B cell (primary cell): ENCODE results near the gene CATSPERZ. TPM values are rescaled to one million over a fixed set of nuclear protein-coding genes. Genes with fewer than 3 reads are reported as not detected.

ENCODE experiments used
- ATAC-seq: fragments of 200-7000 bp; cut with Tn5 transposase; one replicate; pipeline ENCODE4 v1.10.0; 2021; ENCODE audit warnings: low read depth, mild to moderate bottlenecking, moderate number of reproducible peaks, moderate library complexity
- CTCF ChIA-PET: fragments of 350-600 bp; sonication (Branson Sonifier 250); formaldehyde crosslinking; loops from one replicate; lab custom pipeline; 2021; ENCODE audit warnings: antibody characterized with exemption, inconsistent platforms; lab: Charles Lee
- POLR2A ChIA-PET: fragments of 350-600 bp; sonication (Branson Sonifier 250); formaldehyde crosslinking; loops from one replicate; lab custom pipeline; 2021; ENCODE audit warnings: antibody characterized with exemption; lab: Charles Lee
- DNase-seq: peaks from one replicate; pipeline ENCODE4 v3.0.0; 2013
- H2AFZ ChIP-seq: 2 replicates; pipeline ENCODE4 v1.6.1; 2012; ENCODE audit warnings: mild to moderate bottlenecking, low read depth, low read length; ENCODE audit not compliant: insufficient read depth, poor library complexity, severe bottlenecking
- H3K27ac ChIP-seq, 2 donors: 1 replicate in 1 of 2; 2 replicates in 1 of 2; pipeline ENCODE4 v1.5.1; 2012 to 2013; ENCODE audit warnings: low read length in 2 of 2, mild to moderate bottlenecking in 2 of 2, moderate library complexity in 1 of 2
- H3K27me3 ChIP-seq, 4 experiments: fragments of 200-600 bp in 1 of 4; sonication (generic) in 1 of 4; replicated peaks in 1 of 4; 1 replicate in 2 of 4; 2 replicates in 2 of 4; pipeline versions ENCODE4 v1.6.1 to v1.7.0; 2013 to 2016; ENCODE audit warnings: low read length in 3 of 4, mild to moderate bottlenecking in 2 of 4, mixed read lengths in 1 of 4, moderate library complexity in 1 of 4; ENCODE audit not compliant: insufficient read depth in 4 of 4, control insufficient read depth in 3 of 4; ENCODE audit errors: control extremely low read depth in 1 of 4
- H3K36me3 ChIP-seq, 2 experiments: replicated peaks in 1 of 2; 1 replicate in 1 of 2; 2 replicates in 1 of 2; pipeline versions ENCODE4 v1.6.1 to v1.7.1; 2013; ENCODE audit warnings: low read length in 1 of 2; ENCODE audit not compliant: insufficient read depth in 2 of 2, control insufficient read depth in 1 of 2; ENCODE audit errors: control extremely low read depth in 1 of 2, extremely low read depth in 1 of 2
- H3K4me1 ChIP-seq, 2 donors: fragments of 200-600 bp in 1 of 2; sonication (generic) in 1 of 2; 1 replicate in 1 of 2; 2 replicates in 1 of 2; pipeline versions ENCODE4 v1.5.1 to v1.6.1; 2013 to 2017; ENCODE audit warnings: low read length in 2 of 2; ENCODE audit not compliant: control insufficient read depth in 2 of 2, insufficient read depth in 2 of 2
- H3K4me2 ChIP-seq: replicated peaks from 2 replicates; pipeline ENCODE3; 2012; ENCODE audit warnings: mild to moderate bottlenecking, low read depth, low read length; ENCODE audit not compliant: poor library complexity, severe bottlenecking
- H3K4me3 ChIP-seq, 5 experiments: fragments of 200-600 bp in 1 of 5; sonication (generic) in 1 of 5; 1 replicate in 3 of 5; 2 replicates in 2 of 5; pipeline versions ENCODE4 v1.5.1 to v1.7.0; 2011 to 2016; ENCODE audit warnings: low read length in 4 of 5, mild to moderate bottlenecking in 4 of 5, low read depth in 2 of 5, control low read depth in 1 of 5, moderate library complexity in 1 of 5; ENCODE audit not compliant: insufficient read depth in 1 of 5; ENCODE audit errors: control extremely low read depth in 1 of 5, extremely low read depth in 1 of 5
- H3K79me2 ChIP-seq: fragments of 200-600 bp; sonication (generic); one replicate; pipeline ENCODE4 v1.6.0; 2016; ENCODE audit warnings: low read length; ENCODE audit not compliant: control insufficient read depth, insufficient read depth
- H3K9ac ChIP-seq: fragments of 200-600 bp; sonication (generic); 2 replicates; pipeline ENCODE4 v1.6.1; 2017; ENCODE audit warnings: mild to moderate bottlenecking, low read length, moderate library complexity
- H3K9me3 ChIP-seq, 3 donors: one replicate each; pipeline versions ENCODE4 v1.6.1 to v1.7.1; 2013; ENCODE audit warnings: low read length in 2 of 3; ENCODE audit not compliant: control insufficient read depth in 2 of 3, insufficient read depth in 1 of 3; ENCODE audit errors: control extremely low read depth in 1 of 3
- H4K20me1 ChIP-seq: 2 replicates; pipeline ENCODE4 v1.6.0; 2012; ENCODE audit warnings: mild to moderate bottlenecking, low read length; ENCODE audit not compliant: insufficient read depth, control insufficient read depth, poor library complexity, severe bottlenecking
- H3K27ac Mint-ChIP-seq: one replicate; pipeline ENCODE4 v1.8.0; 2021; ENCODE audit warnings: mixed read lengths
- H3K27me3 Mint-ChIP-seq: one replicate; pipeline ENCODE4 v1.8.0; 2021; ENCODE audit warnings: mixed read lengths
- H3K4me1 Mint-ChIP-seq: one replicate; pipeline ENCODE4 v1.8.0; 2021; ENCODE audit warnings: mixed read lengths
- H3K4me3 Mint-ChIP-seq: one replicate; pipeline ENCODE4 v1.8.0; 2021; ENCODE audit warnings: mixed read lengths
- H3K9me3 Mint-ChIP-seq: one replicate; pipeline ENCODE4 v1.8.0; 2022; ENCODE audit warnings: mixed read lengths; ENCODE audit not compliant: insufficient read depth
- EZH2 ChIP-seq: IDR thresholded peaks from 2 replicates; pipeline ENCODE4 v1.6.1; 2012; ENCODE audit warnings: borderline replicate concordance, low read depth, mild to moderate bottlenecking, moderate library complexity, low read length; ENCODE audit not compliant: insufficient read depth, poor library complexity, severe bottlenecking
- whole genome bisulfite sequencing: methylation state at CpG from one replicate; pipeline ENCODE4 v1.1.5; 2013; ENCODE audit warnings: missing lambda C conversion rate; ENCODE audit not compliant: insufficient coverage; 5-methylcytosine and 5-hydroxymethylcytosine counted together
- intact Hi-C: fragments of 100-400 bp; cut with micrococcal nuclease; formaldehyde crosslinking; loops from one replicate; pipeline ENCODE4 v1.10.0; 2022
- polyA plus RNA-seq: library from polyadenylated mRNA; depleted of rRNA; stranded (reverse); fragments of >200 nt; gene quantifications from 2 replicates; pipeline ENCODE4 v1.2.3, GENCODE V29; 2012
- total RNA-seq, 2 donors: library from RNA; stranded (reverse); fragments of 120-200 nt in 1 of 2; gene quantifications; 1 replicate in 1 of 2; 2 replicates in 1 of 2; pipeline versions ENCODE4 v1.2.3 to v1.2.4, GENCODE V29; 2013 to 2022
- TF ChIP-seq, protein P1 (sequence below): fragments of 200-600 bp; IDR thresholded peaks from one replicate; pipeline ENCODE4 v1.8.0; 2022; ENCODE audit warnings: antibody characterized with exemption, mild to moderate bottlenecking

Gene CATSPERZ
- total and polyA plus RNA-seq, 2 donors (not counting 1 experiment from before 2014, with no cell fraction given): 0.39 TPM; not detected in 1

DNA sequence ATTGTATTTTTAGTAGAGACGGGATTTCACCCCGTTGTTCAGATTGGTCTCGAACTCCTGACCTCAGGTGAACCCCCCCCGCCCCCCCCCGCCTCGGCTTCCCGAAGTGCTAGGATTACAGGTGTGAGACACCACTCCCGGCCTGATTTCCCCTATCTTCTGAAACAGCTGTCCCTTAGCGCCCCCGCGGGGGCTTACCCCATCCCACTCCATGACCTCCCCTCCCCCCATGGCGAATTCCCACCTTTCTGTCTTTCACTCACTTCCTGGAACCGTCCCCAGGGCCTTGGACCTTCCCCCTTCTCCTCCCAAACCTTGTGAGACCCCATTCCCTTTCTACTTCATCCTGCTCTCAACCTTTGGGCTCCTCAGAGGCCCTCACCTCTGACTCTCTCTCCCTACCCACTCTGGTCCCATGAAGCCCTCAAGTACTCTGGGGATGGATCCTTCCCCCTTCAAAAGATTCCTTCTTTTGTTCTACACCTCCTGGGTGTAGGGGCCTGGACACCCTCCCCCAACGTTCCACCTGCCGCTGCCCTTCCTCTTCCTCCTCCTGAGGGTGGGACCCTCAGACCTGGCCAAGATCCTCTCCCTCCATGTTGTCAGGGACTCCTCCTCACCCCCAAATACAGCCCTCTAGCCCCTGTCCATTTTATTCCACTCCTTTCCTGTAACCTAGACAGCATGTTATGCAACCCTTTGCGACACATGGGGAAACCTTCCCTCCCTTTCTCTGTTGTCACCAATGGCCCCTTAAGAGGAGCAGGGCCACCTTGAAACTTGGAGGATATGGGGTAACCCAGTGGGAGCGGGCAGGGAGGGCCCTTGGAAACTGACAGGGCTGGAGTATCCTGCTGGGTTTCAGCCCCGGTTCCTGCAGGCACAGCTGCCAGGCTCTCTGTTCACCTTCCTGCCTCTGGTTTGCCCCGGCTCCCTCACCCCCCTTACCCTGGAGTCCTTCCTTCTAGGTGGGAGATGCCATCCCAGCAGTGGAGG lies 18.9 kb downstream of the CATSPERZ start:
- ChIA-PET CTCF (interaction anchor here (1.5 to 4.7 kb wide), 8 partner anchors 14 to 482 kb away, joined by 4 to 188 read pairs (median 25); partner anchors contain the start of genes CCDC88B and RPS6KA4), POLR2A (interaction anchor here (0.5 to 2.6 kb wide), 8 partner anchors 12 to 134 kb away, joined by 4 to 50 read pairs (median 14); partner anchors contain the start of genes CCDC88B, ESRRA and FERMT3)
- Mint-ChIP-seq H3K4me3 (peak overlapping the region; percentile 98), H3K9me3 (no peaks in the 10 kb centered on the region), H3K27ac (peak overlapping the region; percentile 100), H3K4me1 (peaks cover 30% of the 10 kb centered on the region), H3K27me3 (no peaks in the 10 kb centered on the region)
- 30% methylated on average over 12 of the region's 19 CpGs for whole genome bisulfite sequencing
- Histone ChIP-seq H3K9ac (peak overlapping the region; percentile 95), H3K4me3 (peak overlapping the region; percentile 15 to 95 (median 76)), H3K4me2 (peak overlapping the region; percentile 99), H4K20me1 (no peaks in the 10 kb centered on the region), H3K27ac (peak overlapping the region; percentile 99 to 100), H3K4me1 (peaks cover 8 to 26% of the 10 kb centered on the region in 2 donors), H3K27me3 (no peaks in the 10 kb centered on the region), H3K9me3 (no peaks in the 10 kb centered on the region), H3K36me3 (peaks cover 0 to 29% of the 10 kb centered on the region in 2 experiments), H2AFZ (peak overlapping the region; percentile 89), H3K79me2 (peaks cover 5% of the 10 kb centered on the region)
- no peak for TF ChIP-seq EZH2
- TF ChIP-seq, protein P1, sequence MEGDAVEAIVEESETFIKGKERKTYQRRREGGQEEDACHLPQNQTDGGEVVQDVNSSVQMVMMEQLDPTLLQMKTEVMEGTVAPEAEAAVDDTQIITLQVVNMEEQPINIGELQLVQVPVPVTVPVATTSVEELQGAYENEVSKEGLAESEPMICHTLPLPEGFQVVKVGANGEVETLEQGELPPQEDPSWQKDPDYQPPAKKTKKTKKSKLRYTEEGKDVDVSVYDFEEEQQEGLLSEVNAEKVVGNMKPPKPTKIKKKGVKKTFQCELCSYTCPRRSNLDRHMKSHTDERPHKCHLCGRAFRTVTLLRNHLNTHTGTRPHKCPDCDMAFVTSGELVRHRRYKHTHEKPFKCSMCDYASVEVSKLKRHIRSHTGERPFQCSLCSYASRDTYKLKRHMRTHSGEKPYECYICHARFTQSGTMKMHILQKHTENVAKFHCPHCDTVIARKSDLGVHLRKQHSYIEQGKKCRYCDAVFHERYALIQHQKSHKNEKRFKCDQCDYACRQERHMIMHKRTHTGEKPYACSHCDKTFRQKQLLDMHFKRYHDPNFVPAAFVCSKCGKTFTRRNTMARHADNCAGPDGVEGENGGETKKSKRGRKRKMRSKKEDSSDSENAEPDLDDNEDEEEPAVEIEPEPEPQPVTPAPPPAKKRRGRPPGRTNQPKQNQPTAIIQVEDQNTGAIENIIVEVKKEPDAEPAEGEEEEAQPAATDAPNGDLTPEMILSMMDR: no peak
- intact Hi-C loops: loop anchor here (1.0 to 5.0 kb wide), 5 partner anchors 16 to 423 kb away; partner anchors contain the start of genes CCDC88B, RASGRP2 and RPS6KA4
- DNase-seq: no peak
- ATAC-seq: no peak
